K562 (cell line): Measurements from ENCODE around the gene NR4A2. TPM values are rescaled to one million over a fixed set of nuclear protein-coding genes. Genes with fewer than 3 reads are reported as not detected.

ENCODE experiments used
- ATF6 ChIP-seq: sonication (generic); formaldehyde crosslinking; IDR thresholded peaks from 2 replicates; pipeline ENCODE4 v1.4.0; 2020; ENCODE audit warnings: mild to moderate bottlenecking, missing genetic modification reagents
- CHD1 ChIP-seq: fragments of 200-600 bp; sonication (generic); IDR thresholded peaks from one replicate; pipeline ENCODE4 v1.6.1; 2012; ENCODE audit warnings: mild to moderate bottlenecking, moderate library complexity, low read length, inconsistent platforms
- CSDE1 ChIP-seq, 2 experiments: fragments of 450-650 bp; IDR thresholded peaks; 2 replicates each; pipeline ENCODE4 v1.6.1; 2016; ENCODE audit warnings: mild to moderate bottlenecking in 1 of 2
- CXXC5 ChIP-seq: fragments of 250-450 bp; sonication (Bioruptor Pico); IDR thresholded peaks from 2 replicates; pipeline ENCODE4 v1.8.0; 2022; ENCODE audit warnings: inconsistent platforms, mild to moderate bottlenecking, moderate library complexity
- FOXA1 ChIP-seq: fragments of 450-650 bp; IDR thresholded peaks from 2 replicates; pipeline ENCODE4 v1.6.1; 2016; ENCODE audit warnings: mild to moderate bottlenecking, borderline replicate concordance
- FUS ChIP-seq: fragments of 200-400 bp; formaldehyde crosslinking; optimal IDR thresholded peaks from 2 replicates; pipeline ENCODE3; 2017; ENCODE audit warnings: low read depth, low read length
- GTF2E2 ChIP-seq: fragments of 200-800 bp; sonication (Bioruptor generic); IDR thresholded peaks from 2 replicates; pipeline ENCODE4 v1.6.1; 2016; ENCODE audit warnings: missing genetic modification characterization, missing compliant biosample characterization
- MIER1 ChIP-seq: fragments of 450-650 bp; IDR thresholded peaks from 2 replicates; pipeline ENCODE4 v1.6.1; 2016; ENCODE audit warnings: antibody characterized with exemption, mild to moderate bottlenecking, low read depth
- PHTF2 ChIP-seq: fragments of 250-450 bp; sonication (Bioruptor Pico); IDR thresholded peaks from 2 replicates; pipeline ENCODE4 v1.5.0; 2021; ENCODE audit warnings: mild to moderate bottlenecking
- PML ChIP-seq: IDR thresholded peaks from 2 replicates; pipeline ENCODE4 v1.6.1; 2012; ENCODE audit warnings: low read length, inconsistent platforms
- RAD21 ChIP-seq, 2 experiments: fragments of 250-450 bp in 1 of 2; fragments of 450-650 bp in 1 of 2; sonication (Bioruptor Pico) in 1 of 2; formaldehyde crosslinking in 1 of 2; IDR thresholded peaks in 1 of 2; conservative IDR thresholded peaks in 1 of 2; 2 replicates each; pipeline versions ENCODE4 v1.4.0 to v1.8.0; 2020 to 2022; ENCODE audit warnings: mild to moderate bottlenecking in 2 of 2, moderate library complexity in 1 of 2
- SFPQ ChIP-seq: fragments of 200-400 bp; formaldehyde crosslinking; IDR thresholded peaks from 2 replicates; pipeline ENCODE4 v1.6.1; 2017; ENCODE audit warnings: mild to moderate bottlenecking, low read depth, low read length, moderate library complexity
- SIN3A ChIP-seq, 2 experiments: fragments of 150-350 bp in 1 of 2; IDR thresholded peaks; 2 replicates each; pipeline ENCODE4 v1.6.1; 2011 to 2016; ENCODE audit warnings: borderline replicate concordance in 2 of 2, low read depth in 2 of 2, low read length in 2 of 2, mild to moderate bottlenecking in 2 of 2, moderate library complexity in 2 of 2; ENCODE audit not compliant: control insufficient read depth in 1 of 2
- SPI1 ChIP-seq: IDR thresholded peaks from 2 replicates; pipeline ENCODE4 v1.6.1; 2011; ENCODE audit warnings: low read depth, low read length, control low read depth, borderline replicate concordance
- U2AF2 ChIP-seq: fragments of 200-400 bp; formaldehyde crosslinking; optimal IDR thresholded peaks from 2 replicates; pipeline ENCODE3; 2017; ENCODE audit warnings: low read depth, mild to moderate bottlenecking, low read length
- ZHX1 ChIP-seq: fragments of 150-350 bp; conservative IDR thresholded peaks from 2 replicates; pipeline ENCODE4 v1.6.1; 2014; ENCODE audit warnings: low read length
- ZNF143 ChIP-seq: sonication (generic); formaldehyde crosslinking; IDR thresholded peaks from 2 replicates; pipeline ENCODE4 v1.9.0; 2022; ENCODE audit warnings: mild to moderate bottlenecking, missing genetic modification reagents
- ZNF77 ChIP-seq: fragments of 250-450 bp; sonication (Bioruptor Pico); IDR thresholded peaks from 2 replicates; pipeline ENCODE4 v1.5.0; 2020
- polyA plus RNA-seq, 8 experiments: library from polyadenylated mRNA; depleted of rRNA in 4 of 8; stranded (reverse) in 5 of 8; unstranded in 3 of 8; fragments of >200 nt; fragmentation: Nextera tagmentation in 2 of 8; fragmentation: Illumina TruSeq in 1 of 8; extraction: Ambion mirVana in 2 of 8; extraction: Trizol in 1 of 8; gene quantifications; 2 replicates each; pipeline versions ENCODE4 v1.2.1 to v1.2.3, GENCODE V29; 2011 to 2014; ENCODE audit warnings: inconsistent platforms in 1 of 8, missing spikeins in 1 of 8
- total RNA-seq, 7 experiments: library from RNA; depleted of rRNA in 6 of 7; stranded (reverse); fragments of >200 nt in 6 of 7; fragmentation: Illumina TruSeq in 2 of 7; extraction: Trizol in 2 of 7; gene quantifications; 2 replicates each; pipeline versions ENCODE4 v1.2.1 to v1.2.3, GENCODE V29; 2011 to 2021; ENCODE audit warnings: low replicate concordance in 1 of 7
- TF ChIP-seq, protein P1 (sequence below): fragments of 250-450 bp; sonication (Bioruptor Pico); IDR thresholded peaks from 2 replicates; pipeline ENCODE4 v1.8.0; 2022; ENCODE audit warnings: moderate library complexity, mild to moderate bottlenecking, inconsistent platforms

Gene NR4A2
- total and polyA plus RNA-seq, 9 of the 15 experiments (the other 6 are each of a cell fraction or from before 2014, with no cell fraction given), result 0.94 to 5.1 (median 1.3) TPM

DNA sequence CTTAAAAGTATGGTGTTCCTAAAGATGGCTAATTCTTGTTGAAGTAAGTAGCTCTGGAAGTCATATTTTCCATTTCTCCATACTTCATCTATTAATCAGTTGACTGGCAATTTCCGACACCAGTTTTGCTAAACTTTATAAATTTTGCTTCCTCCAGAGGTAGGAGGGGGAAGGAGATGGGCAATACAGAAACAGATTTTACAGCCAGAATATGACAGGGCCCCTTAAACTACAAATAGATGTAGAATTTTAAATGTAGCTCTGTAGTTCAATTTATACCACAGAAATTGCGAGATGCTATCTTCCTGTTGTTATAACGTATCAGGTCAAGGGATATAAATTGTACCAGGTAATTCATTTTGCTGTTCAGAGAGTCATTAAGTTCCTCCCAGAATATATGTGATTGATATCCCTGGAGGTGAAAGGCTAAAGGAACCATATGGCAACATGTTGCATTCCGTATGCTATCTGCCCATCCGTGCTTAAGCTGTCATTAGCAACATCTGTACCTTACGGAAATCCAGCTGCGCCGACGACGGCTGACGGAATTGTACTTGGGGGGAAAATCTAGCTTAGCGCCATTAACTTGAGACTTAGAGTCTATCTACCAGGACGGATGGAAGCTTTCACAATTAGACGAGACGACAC, 8.4 kb upstream of the NR4A2 start (continued):
- TF ChIP-seq ZHX1 (no peak), ZNF143 (no peak), PML (no peak; the same call in 1 of the 2 replicates), SPI1 (no peak), U2AF2 (no peak), PHTF2 (no peak), FUS (no peak), ZNF77 (CRISPR knock-in tag) (no peak), RAD21 (CRISPR knock-in tag; conservative IDR thresholded peaks at IDR 0.05 in 1 of 2, IDR thresholded peaks at IDR 0.05 in 1 of 2) (no peak), CHD1 (peak; percentile 75), SFPQ (no peak), CXXC5 (CRISPR knock-in tag) (no peak), GTF2E2 (tag) (no peak), FOXA1 (no peak), CSDE1 (IDR thresholded peaks at IDR 0.05) (no peak), SIN3A (IDR thresholded peaks at IDR 0.05; ENCODE audit: borderline replicate concordance in 2 of 2, control insufficient read depth in 1 of 2, low read depth in 2 of 2, low read length in 2 of 2) (peak in 1 of 2 experiments; percentile 76; a peak in 2 of 4 replicates), MIER1 (no peak), ATF6 (no peak)
- TF ChIP-seq, protein P1, sequence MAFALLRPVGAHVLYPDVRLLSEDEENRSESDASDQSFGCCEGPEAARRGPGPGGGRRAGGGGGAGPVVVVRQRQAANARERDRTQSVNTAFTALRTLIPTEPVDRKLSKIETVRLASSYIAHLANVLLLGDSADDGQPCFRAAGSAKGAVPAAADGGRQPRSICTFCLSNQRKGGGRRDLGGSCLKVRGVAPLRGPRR (CRISPR knock-in tag), result no peak
